ENCODE results near the gene RAB10.
"Not testable (repeated sequence)": the region's sequence is repeated elsewhere in the genome, so short reads cannot be mapped to it uniquely, and the experiment has no call there.

The RAB10 gene

DNA sequence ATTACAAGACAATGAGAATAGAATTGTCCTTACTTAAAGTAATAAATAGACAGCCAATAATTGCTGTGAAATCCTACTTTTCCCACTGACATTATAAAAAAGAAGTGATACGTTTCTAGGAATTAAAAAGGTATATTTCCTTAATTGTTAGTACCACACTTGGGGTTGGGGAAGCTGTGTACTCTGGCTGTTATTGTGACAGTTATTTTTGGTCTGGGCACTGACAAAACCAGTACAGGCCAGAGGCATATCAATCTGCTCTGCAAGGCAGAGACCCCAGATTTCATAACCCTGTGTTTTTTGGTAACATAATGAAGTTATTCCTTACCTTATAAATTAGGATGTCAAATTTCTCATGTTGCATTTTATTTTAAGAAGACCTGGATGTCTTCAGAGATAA lies 66.5 kb downstream of the RAB10 start:
- DNase-seq: no peak

- no peak for DNase-seq
Measured at GRCh38 chr2:26103752-26104151, 69.9 kb downstream of the RAB10 start.

GRCh38 chr2:26108701-26109100 lies 74.8 kb downstream of the RAB10 start:
- DNase-seq: not testable (repeated sequence)

GRCh38 chr2:26112201-26112600 lies 78.3 kb downstream of the RAB10 start:
- DNase-seq: no peak

DNA sequence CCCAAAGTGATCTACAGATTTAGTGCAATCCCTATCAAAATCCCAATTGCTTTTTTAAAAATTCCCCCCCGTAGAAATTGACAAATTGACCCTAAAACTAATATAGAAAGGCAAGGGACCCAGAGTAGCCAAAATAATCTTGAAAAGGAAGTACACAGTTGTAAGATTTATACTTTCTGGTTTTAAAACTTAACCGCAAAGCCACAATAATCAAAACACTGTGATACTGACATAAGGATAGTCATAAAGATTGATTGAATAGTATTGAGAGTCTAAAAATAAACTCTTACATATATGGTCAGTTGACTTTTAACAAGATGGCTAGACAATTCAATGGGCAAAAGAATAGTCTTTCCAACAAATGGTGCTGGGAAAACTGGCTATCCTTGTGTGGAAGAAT lies 80.3 kb downstream of the RAB10 start:
- no peak for DNase-seq

GRCh38 chr2:26118682-26119081 lies 84.8 kb downstream of the RAB10 start:
- no peak for DNase-seq

DNA sequence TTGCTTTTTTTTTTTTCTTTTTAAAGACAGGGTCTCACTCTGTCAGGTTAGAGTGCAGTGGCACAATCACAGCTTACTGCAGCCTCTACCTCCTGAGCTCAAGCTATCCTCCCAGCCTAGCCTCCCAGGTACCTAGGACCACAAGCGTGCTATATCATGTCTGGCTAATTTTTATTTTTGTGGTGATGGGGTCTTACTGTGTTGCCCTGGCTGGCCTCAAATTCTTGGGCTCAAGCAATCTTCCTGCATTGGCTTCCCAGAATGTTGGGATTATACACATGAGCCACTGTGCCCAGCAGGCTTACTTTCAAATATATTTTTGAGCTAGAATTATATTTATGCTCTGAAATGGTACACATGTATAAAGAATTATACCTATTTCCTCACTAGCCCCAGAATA lies 85.6 kb downstream of the RAB10 start:
- DNase-seq: no peak

DNA sequence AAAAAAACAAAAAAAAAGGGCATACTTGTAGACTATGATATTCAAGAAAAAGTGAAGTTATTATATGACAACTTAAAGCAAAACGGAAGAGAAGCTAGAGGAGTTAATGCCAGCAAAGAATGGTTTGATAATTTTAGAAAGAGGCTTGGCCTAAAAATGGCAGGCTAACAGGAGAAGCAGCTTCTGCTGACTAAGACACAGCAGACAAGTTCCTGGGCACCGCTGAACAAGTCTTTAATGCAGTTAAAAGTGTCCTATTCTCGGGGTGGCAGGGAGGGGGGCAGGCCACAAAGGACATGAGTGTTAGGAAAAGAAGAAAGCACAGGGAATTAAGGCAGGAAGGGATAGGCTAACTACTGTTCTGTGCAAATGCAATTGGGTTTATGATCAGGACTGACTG lies 88.7 kb downstream of the RAB10 start:
- DNase-seq: no peak

GRCh38 chr2:26123426-26123825 lies 89.5 kb downstream of the RAB10 start:
- no peak for DNase-seq

DNA sequence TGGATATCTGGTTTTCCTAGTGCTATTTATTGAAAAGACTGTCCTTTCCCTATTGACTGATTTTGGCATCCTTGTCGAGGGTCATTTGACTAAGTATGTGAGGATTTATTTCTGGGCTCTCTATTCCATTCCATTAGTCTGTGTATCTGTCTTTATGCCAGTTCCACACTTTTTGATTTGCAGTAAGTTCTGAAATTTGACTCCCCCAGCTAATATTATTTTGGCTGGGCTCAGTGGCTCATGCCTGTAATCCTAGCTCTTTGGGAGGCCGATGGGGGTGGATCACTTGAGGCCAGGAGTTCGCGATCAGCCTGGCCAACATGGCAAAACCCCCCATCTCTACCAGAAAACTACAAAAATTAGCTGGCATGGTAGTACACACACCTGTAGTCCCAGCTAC lies 92.2 kb downstream of the RAB10 start:
- DNase-seq: no peak

DNA sequence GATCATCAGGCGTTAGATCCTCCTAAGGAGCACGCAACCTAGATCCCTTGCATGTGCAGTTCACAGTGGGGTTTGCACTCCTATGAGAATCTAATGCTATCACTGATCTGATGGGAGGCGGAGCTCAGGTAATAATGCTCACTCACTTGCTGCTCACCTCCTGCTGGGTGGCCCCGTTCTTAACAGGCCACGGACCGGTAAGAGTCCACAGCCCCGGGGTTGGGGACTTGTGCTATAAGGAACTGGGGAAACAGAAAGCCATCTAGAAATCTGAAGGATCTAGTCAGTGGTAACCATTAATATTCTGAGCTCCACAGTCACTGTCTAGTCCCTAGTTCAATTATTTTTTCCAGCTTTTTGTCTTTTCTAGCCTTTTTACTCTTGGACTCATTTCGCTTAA lies 94.3 kb downstream of the RAB10 start:
- DNase-seq: no peak

DNA sequence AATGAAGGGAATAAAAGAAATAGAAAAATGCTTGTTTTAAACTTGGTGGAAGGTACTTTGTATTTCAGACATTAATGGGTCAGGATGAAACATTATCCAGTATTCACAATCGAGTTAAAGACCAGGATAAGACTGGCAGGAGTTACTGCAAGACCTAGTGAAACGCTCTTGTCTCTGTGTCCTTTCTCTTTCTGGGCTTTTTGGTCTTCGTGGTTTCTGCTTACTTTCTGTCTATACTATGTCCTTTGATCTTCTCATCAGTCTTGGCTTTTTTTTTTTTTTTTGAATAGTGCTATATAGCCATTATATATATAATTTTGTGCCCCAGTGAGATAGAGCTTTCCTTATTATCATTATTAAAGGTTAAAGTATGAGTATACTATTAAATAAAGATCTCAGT lies 96.9 kb downstream of the RAB10 start:
- no peak for DNase-seq

DNA sequence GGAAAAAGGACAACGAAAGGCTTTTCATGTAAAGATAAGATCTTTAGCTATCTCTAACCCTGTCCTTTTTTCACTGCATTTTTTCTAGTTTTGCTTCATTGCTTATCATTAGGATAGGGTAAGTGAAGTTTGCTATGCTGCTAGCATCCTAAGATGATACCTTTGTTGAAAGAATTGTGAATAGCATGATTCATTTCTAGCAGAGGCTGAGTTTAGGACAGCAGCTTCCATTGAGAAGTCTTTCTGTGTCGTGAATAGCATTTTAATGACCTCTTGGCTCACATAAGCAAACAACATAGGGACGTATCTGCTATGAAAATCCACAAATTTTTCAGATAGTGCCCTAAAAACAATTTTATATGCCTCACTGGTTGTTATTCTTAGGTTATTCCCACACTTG lies 102.6 kb downstream of the RAB10 start:
- no peak for DNase-seq

DNA sequence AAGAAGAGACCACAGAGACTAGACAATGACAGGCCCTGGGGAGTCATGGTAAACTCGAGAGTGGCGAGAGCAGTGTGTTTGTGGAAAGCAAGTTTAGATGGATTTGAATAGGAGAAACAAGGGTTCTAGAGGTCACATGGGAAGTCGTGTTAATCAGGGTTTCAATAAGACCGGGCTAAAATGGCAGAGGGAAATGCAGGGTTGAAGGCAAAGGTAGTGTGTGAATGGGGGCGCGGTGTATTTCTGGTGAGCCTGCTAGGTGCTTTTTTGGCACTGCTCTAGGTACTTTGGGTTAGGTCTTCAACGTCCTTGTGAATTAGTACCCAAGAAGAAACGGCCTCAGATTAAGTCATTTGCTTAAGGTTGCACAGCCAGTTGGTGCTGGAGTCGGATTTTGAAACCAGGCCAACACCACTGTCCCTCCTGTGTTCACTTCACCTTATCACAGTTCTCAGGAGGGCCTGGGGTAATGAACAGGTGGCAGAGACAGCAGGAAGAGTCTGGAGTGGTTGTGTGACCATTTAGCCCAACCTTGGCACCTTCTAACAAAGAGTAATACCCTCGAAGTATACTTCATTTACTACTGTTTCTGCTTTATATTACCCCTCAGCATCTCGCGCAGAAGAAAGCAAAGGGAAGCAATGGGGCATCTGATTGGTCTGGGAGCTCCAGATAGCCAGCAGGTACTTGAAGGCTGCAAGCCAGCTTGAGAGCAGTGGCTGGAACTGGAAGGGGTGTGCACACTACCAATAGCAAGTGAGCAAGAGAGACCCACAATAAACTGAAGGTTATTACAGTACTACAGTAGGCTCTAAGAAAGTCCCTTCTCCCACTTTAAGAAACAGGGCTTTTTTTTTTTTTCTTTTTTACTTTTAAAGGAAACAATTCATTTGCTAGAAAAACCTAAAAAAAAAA lies 105.6 kb downstream of the RAB10 start:
- DNase-seq: no peak

DNA sequence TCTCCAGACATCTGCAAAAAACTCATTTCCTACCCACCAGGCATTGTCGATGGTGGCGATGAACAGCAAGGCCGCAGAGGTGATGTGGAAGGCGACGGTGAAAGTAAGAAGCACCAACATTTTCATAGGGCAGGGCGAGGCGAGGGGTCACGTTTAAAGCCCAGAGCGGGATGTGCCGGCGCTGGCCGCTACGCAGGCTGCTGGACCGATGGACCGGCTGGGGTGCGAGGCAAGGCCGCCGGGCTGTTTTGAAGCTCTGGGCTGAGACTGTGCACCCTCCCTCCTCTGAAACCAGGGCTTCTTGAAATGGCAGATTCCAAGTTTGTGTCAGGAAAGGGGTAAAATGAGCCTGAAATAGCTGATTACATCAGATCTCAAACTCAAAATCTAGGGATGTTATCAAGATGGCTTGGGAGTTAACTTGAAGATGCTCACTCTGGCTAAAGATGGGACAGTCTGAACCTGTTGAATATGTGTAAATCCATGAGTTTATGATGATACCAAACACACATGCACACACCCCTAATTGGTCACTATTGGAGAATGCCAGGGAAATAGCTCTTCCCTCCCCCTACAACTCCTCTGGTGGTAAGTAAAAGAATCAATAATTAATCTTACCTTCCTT lies 107.4 kb downstream of the RAB10 start:
- DNase-seq: no peak

DNA sequence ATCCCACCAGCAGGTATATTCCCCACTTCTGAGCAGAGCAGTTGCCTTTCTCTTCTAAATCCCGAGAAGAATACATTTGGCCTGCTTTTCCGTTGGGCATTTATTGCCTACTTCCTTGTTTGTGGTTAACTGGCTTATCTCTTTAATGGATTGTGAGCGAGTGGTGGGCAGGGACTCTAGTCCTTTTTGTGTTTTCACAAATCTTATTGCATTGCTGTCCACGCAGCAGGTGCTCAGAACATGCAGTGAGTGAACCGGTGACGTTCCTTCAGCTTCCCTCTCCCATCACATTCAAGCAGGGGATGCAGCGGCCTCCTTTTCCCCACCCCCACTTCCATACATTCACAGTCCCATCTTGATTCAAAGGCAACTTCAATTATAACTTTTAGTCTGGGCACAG lies 110.1 kb downstream of the RAB10 start:
- DNase-seq: no peak

DNA sequence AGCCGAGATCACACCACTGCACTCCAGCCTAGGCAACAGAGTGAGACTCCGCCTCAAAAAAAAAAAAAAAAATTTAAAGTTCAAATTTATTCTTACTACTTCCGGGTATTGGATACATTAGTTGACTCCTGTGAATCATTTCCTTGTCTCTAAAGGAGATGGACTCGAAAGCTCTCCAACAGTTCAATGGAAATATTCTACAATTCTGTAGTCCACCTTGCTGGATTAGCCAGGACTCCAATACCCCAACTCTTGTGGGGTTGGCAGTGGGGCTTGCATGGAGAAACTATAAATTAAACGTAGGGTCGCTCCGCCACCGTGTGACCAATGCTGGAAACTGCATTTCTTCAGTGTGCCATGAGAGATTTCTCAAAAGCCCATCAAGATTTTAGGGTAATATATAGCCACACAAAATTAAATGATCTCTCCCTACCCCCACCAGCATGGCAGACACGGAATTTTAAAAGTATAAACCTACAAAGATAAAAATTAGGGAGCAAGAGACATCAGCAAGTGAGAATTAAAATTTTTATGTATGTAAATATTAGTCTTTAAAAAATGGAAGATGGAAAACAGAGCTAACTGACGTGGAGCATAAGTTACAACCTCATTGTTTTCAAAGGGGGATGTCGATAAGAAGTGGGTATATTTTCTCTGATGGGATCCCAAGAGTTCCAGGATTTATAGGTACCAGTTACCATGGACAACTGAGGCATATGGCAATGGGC lies 111.2 kb downstream of the RAB10 start:
- DNase-seq: peak; percentile 69

DNA sequence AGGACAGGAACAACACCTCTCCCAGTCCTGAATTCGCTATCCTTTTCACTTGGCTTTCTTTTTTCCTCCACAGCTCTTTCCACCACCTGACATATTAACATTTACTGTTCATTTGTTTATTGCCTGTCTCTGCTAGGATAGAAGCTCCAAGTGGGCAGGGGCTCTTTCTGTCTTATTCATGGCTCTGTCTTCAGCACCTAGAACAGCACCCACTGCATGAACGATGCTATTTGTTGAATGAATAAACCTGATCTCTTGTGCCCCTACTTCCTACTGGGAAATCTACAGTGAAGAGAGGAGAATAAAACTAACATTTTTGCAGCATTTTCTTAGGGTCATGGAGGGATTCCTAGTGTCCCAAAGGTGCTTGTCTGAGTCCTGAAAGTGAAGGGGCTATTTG lies 114.6 kb downstream of the RAB10 start:
- no peak for DNase-seq

GRCh38 chr2:26150243-26150642 lies 116.4 kb downstream of the RAB10 start:
- no peak for DNase-seq

- DNase-seq: no peak
Measured at GRCh38 chr2:26157580-26157979, 123.7 kb downstream of the RAB10 start.

GRCh38 chr2:26161926-26162325 lies 128.0 kb downstream of the RAB10 start:
- no peak for DNase-seq

DNA sequence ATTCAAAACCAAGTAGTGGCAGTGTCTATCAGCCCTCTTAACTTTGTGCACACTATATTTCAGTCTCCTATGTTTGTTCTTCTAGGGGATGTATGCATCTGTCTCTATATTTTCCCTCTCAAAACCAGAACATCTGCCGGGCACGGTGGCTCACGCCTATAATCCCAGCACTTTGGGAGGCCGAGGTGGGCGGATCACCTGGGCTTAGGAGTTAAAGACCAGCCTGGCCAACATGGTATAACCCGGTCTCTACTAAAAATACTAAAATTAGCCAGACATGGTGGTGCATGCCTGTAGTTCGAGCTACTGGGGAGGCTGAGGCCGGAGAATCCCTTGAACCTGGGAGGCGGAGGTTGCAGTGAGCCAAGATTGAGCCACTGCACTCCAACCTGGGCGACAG lies 129.1 kb downstream of the RAB10 start:
- no peak for DNase-seq

- DNase-seq: no peak
Measured at GRCh38 chr2:26164231-26164630, 130.3 kb downstream of the RAB10 start.

- DNase-seq: no peak
Measured at GRCh38 chr2:26164641-26165211, 130.8 kb downstream of the RAB10 start.

Measured in right forelimb (tissue), 1 donor.